NCI-H2196 treated with DMSO at 0.1 percent for 48 hours (cell line): ENCODE results near the gene PACS2.

Experiments used
- DNase-seq: peaks from one replicate; lab custom pipeline; 2025; ENCODE audit not compliant: unreplicated experiment; lab: John Stamatoyannopoulos, UW

PACS2 gene

DNA sequence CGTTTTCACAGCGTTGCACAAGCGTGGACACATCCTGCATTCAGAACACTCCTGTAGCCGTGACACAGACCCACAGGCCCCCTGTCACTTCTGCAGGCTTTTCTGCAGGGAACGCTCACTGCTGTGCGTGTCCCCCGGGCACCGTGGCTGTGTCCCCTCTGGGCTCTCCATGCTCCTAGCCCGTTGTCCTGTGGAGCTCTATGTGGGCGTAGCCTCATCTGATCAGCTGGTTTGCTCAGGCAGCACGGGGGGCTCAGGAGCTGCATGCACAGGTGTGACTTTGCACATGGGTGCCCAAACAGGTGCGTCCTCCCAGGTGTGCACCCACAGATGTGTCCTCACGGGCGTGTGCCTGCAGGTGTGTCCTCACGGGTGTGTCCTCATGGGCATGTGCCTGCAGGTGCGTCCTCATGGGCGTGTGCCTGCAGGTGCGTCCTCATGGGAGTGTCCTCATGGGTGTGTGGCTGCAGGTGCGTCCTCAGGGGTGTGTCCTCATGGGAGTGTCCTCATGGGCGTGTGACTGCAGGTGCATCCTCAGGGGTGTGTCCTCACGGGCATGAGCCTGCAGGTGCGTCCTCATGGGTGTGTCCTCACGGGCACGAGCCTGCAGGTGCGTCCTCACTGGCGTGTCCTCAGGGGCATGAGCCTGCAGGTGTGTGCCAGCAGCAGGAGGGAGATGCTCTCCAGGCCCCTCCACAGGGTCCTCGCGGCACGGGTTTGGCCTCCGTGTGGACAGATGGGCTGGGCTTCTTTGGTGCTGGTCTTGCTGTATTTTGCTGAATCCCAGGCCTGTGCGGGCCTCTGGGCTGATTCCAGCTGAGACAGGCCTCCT, 122.6 kb downstream of the PACS2 start:
- no peak for DNase-seq

DNA sequence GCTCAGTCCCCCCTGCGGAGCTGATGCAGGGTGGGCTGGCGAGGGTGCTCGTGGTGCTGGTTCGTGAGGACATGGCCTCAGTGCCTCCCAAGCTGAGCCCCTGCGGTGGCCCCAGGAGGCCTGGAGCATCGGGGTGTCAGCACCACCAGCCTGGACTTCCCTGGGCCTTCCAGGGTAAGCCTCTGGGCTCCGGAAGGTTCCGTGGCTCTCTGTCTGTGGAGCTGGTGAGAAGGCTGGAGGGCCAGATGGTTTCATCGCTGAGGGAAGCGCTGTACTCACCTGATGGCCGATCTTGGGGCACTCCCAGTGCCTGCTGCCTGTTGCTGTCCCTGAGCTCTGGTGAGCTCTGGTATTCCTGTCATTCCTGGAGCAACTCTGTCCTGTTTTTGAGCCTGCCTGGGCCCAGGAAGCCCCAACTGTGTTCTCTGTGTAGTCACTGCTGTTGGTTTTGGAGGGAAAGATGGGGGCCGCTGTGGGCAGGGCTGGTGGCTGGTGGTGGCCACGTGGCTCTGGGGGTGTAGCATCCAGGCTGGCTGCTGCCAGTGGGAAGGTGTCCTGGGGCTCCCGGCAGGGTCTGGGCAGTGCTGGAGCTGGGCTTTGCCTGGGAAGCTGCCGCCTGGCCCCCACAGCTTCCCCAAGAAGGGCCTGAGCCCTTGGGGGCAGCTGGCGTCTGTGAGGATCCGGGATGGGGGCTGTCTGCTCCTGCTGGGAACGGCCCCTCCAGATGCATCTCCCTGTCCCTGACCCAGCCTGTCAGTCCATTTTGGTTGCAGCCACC, 123.4 kb downstream of the PACS2 start:
- DNase-seq: no peak

DNA sequence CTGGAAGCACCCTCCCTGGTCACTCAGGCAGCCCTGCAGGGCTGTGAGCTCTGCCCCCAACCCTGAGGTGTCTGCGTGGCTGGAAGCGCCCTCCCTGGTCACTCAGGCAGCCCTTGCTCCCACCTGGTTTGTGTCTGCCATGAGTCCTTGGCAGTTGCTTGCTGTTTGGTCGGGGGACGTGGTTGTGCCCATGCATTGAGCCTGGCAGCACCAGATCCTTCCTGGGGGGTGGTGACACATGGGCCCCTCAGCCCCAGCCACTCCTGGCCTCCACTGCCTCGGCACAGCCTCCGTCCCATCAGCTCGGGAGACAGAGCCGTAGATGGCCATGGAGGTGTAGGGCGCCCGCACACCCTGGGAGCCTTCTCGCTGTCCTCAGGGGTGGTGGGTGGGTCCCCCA, 124.6 kb downstream of the PACS2 start:
- no peak for DNase-seq

DNA sequence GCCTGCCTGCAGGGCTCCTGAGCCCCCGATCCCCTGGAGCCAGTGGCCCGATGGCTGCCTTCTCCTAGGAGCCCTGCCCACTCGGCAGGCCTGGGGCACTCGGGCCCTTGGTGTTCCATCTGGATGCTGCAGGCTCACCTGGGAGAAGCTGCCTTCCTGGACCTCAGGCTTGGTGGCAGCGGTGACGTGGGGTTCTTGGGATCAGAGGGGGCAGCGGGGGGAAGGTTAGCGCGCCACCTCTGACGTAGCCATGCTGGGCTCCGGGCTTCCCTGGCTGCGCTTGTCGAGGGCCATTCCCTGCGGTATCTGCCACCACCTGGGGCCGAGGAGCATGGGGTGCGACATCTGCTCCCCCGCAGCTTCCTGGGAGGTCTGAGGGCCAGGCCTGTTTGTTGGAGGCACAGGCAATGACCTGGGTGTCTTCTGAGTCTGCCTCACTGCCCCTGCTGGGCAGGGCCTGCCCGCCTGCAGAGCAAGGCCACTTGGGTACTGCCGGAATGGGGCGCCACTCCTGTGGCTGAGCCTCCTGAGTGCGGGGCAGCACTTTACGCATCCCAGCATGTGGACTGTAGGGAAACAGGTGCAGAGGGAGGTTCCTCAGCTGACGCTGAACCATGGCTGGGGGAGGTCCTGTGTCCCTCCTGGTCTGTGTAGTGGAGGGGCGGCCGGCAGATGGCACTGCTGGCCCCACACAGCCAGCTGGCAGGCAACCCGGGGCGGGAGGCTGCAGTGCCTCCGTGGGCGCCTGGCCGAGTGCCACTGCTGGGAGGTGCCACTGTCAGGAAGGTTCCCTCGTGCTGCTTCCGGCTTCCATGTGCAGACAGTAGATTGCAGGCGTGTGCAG, 125.4 kb downstream of the PACS2 start:
- DNase-seq: peak; percentile 22

DNA sequence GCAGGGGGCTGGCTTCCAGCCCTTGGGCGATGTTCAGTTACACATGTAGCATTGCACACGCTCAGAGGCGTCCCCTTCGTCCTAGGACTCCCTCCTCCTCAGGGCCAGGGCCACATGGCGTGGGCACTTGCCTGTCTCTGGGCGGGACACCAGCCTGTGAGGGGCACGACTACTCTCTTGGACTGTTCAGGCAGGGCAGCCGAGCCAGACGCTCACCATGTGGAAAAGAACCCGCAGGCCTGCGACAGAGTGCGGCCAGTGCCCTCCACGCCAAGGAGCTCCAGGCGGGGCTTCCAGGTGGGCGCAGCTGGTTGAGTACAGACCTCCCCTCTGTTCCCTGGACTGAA, 126.0 kb downstream of the PACS2 start:
- no peak for DNase-seq

DNA sequence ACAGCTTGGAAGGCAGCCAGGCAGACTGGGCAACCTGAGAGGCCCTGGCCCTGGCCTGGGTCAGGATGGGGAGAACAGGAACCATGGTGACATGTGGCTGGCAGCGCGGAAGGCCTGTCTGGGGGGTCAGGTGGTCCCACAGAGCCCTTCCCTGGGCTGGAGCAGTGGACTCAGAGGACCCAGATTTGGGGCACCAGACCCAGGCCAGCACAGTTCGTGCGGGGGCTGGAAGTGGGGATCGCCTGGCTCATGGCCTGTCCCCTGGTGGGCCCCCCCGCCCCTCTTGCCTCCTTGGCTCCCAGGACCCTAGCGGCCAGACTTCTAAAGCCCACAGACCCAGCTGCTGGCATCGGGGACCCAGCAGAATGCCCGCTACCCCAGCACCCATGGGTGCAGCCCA, 126.4 kb downstream of the PACS2 start:
- DNase-seq: no peak

DNA sequence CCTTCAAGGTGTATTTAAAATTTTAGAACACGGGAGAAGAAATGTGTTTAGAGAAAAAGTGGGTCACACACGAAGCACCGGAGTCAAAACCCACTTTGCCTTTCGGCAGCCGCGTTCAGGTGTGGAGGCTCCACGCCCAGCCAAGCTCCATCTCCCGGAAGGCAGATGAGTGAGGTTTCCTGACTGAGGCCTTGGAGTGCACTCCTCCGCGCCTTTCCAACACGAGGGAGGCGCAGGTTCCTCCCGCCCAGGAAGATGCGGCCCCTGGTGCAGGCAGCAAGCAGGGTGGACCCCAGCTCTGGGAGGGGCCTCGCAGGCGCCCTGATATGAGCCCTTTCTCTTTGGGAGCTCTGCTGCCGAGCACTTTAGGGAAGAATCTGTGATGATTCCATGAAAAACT, 127.6 kb downstream of the PACS2 start:
- DNase-seq: no peak

DNA sequence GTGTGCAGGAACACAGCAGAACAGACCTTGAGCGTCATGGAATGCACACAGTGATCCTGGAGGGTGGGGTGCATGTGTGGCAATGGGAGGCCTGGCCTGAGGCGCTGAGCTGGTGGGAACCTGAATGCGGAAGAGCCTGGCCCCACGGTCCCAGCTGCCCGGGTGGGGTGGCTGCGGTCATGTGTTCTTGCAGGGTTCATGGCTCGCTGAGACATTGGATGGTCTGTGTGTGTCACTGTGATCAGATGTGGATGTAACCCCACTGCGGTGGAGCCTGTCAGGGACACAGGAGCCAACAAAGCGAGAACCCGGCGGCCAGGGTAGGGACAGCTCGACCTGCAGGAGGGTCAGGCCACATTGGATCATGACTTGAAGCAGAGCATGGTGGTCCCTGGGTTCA, 128.3 kb downstream of the PACS2 start:
- no peak for DNase-seq

DNA sequence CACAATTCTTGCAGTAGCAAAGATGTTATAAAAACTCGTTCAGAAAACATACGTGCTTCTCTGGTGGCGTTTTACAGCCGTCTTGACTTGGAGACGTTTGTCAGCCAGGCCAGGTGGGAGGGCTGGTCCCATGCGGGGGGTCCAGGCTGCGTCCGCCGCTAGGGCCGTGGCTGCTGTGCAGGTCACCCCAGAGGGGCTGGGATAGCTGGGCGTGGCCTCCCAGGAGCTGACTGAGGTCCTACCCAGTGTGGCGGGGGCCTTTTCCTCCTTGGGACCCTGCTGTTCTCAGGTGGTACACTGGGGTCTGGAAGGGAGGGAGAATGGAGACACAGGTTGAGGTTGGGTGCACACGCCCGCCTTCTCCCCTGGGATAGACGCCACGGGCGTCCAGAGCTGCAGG, 130.3 kb downstream of the PACS2 start:
- no peak for DNase-seq

DNA sequence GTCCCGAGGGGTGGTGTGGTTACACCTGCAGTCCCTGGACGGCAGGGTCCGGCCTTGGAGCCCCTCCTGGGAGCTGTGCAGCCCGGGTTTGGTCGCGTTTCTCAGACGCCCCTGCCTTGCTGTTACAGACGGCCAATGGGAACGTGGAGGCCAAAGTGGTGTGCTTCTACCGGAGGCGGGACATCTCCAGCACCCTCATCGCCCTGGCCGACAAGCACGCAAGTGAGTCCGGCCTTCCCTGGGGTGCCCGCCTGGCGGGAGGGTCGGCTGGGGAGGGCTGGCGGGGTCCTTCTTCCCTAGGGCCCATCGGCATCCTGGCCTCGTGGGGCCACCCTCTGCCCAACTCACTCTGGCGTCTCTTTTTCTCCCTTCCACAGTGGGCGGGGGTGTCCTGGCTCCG, 130.7 kb downstream of the PACS2 start:
- DNase-seq: no peak

DNA sequence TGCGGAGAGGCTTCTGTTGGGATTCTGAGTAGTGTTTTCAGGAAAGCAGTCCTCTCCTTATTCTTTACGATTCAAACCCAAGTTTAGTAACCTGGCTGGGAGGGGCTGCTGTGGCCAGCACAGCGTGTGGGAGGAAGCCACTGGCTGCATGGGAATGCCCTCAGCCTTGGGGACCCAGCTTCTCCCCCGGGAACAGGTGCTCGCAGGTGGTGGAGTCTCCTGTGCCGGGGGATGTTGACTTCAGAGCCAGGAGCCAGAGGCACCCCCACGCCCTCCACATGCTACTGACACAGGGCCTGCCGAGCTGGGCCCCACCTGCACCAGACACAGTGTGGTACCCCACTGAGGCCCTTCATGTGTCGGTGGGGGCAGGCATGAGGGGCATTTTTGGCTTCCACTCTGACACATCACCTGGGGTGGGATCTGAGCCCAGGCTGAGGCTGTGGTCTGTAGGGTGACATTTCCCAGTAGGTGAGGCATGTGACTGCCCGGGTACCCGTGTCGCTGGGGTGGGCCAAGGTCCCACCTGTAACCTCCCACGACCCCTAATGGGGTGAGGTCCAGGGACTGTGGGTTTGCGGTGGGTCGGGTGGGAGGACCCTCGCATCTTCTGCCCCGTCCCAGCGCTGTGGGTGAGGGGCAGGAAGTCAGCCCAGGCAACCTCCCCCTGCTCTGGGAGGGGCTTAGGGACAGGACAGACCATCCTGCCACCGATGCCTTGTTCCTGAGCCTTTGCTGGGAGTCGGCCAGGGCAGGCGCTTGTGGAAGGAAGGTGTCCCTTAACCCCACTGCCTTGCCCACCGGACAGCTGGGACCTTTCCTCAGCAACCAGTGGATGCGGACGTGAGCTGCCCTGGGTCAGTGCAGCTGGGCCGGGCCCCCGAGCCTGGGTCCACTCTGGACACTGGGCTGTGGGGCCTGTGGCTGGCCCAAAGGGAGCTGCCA, 131.6 kb downstream of the PACS2 start:
- no peak for DNase-seq

DNA sequence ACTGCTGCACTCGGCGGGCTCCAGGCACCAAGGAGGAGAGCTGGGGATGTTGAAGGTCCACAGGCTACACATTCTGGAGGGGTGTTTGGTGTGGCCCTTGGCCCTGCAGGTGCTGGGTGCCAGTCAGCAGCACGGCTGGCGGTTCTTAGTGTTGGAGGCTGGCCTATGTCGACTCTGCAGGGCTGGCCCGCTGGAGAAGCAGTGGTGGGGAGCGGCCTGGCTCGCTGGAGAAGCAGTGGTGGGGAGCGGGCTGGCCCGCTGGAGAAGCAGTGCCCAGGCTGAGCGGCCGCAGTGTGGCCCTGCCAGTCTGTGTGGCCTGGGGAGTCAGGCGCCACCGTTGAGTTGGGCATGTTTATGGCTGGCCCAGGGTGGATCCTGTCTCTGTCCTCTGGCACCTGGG, 132.4 kb downstream of the PACS2 start:
- no peak for DNase-seq
